Trophoblast cell (in vitro differentiated cells and primary cell): ENCODE data around the gene LRRTM3.

ENCODE experiments used
- DNase-seq, 2 donors: peaks; one replicate each; pipeline ENCODE4 v3.0.0-alpha.2; 2016
- H2AFZ ChIP-seq: 2 replicates; pipeline ENCODE4 v1.6.1; 2013; ENCODE audit warnings: low read length, moderate library complexity, mild to moderate bottlenecking; ENCODE audit not compliant: insufficient read depth, poor library complexity
- H2AK5ac ChIP-seq: 2 replicates; pipeline ENCODE4 v1.6.1; 2013; ENCODE audit warnings: mild to moderate bottlenecking, low read length
- H2BK120ac ChIP-seq: 2 replicates; pipeline ENCODE4 v1.6.1; 2013; ENCODE audit warnings: low read length, mild to moderate bottlenecking, moderate library complexity; ENCODE audit not compliant: insufficient read depth, poor library complexity
- H2BK12ac ChIP-seq: 2 replicates; pipeline ENCODE4 v1.6.1; 2013; ENCODE audit warnings: mild to moderate bottlenecking, low read length, moderate library complexity
- H2BK5ac ChIP-seq: 2 replicates; pipeline ENCODE4 v1.6.1; 2013; ENCODE audit warnings: low read length, low read depth, moderate library complexity, mild to moderate bottlenecking; ENCODE audit not compliant: poor library complexity
- H3K14ac ChIP-seq: 2 replicates; pipeline ENCODE4 v1.6.1; 2013; ENCODE audit warnings: mild to moderate bottlenecking, low read length
- H3K18ac ChIP-seq: 2 replicates; pipeline ENCODE4 v1.6.1; 2013; ENCODE audit warnings: mild to moderate bottlenecking, low read length
- H3K23ac ChIP-seq: 2 replicates; pipeline ENCODE4 v1.6.1; 2013; ENCODE audit warnings: low read length
- H3K27ac ChIP-seq: 2 replicates; pipeline ENCODE4 v1.5.1; 2013; ENCODE audit warnings: low read depth, mild to moderate bottlenecking, inconsistent platforms, low read length, moderate library complexity
- H3K27me3 ChIP-seq: 2 replicates; pipeline ENCODE4 v1.6.1; 2013; ENCODE audit warnings: inconsistent platforms, mild to moderate bottlenecking, low read length, moderate library complexity; ENCODE audit not compliant: insufficient read depth
- H3K36me3 ChIP-seq, 2 experiments: 1 replicate in 1 of 2; 2 replicates in 1 of 2; pipeline ENCODE4 v1.6.1; 2013; ENCODE audit warnings: low read length in 2 of 2, mild to moderate bottlenecking in 2 of 2, moderate library complexity in 1 of 2; ENCODE audit not compliant: insufficient read depth in 2 of 2, control insufficient read depth in 1 of 2
- H3K4ac ChIP-seq: 2 replicates; pipeline ENCODE4 v1.6.1; 2013; ENCODE audit warnings: low read depth, mild to moderate bottlenecking, low read length, moderate library complexity
- H3K4me1 ChIP-seq, 2 experiments: 1 replicate in 1 of 2; 2 replicates in 1 of 2; pipeline ENCODE4 v1.6.1; 2013; ENCODE audit warnings: low read length in 2 of 2, mild to moderate bottlenecking in 2 of 2, moderate library complexity in 1 of 2; ENCODE audit not compliant: insufficient read depth in 2 of 2, control insufficient read depth in 1 of 2
- H3K4me2 ChIP-seq: 2 replicates; pipeline ENCODE4 v1.6.1; 2013; ENCODE audit warnings: inconsistent platforms, mild to moderate bottlenecking, low read length, moderate library complexity
- H3K4me3 ChIP-seq: 2 replicates; pipeline ENCODE4 v1.5.1; 2013; ENCODE audit warnings: mild to moderate bottlenecking, low read depth, low read length, inconsistent platforms
- H3K79me1 ChIP-seq: one replicate; pipeline ENCODE4 v1.6.1; 2013; ENCODE audit warnings: low read length
- H3K79me2 ChIP-seq: 2 replicates; pipeline ENCODE4 v1.6.1; 2013; ENCODE audit warnings: low read length, mild to moderate bottlenecking; ENCODE audit not compliant: control insufficient read depth, insufficient read depth, poor library complexity
- H3K9ac ChIP-seq: 2 replicates; pipeline ENCODE4 v1.6.1; 2013; ENCODE audit warnings: mild to moderate bottlenecking, low read length
- H3K9me3 ChIP-seq: 2 replicates; pipeline ENCODE4 v1.6.1; 2013; ENCODE audit warnings: low read depth, mild to moderate bottlenecking, control low read depth, inconsistent platforms, low read length; ENCODE audit not compliant: insufficient read depth
- H4K12ac ChIP-seq: 2 replicates; pipeline ENCODE4 v1.6.1; 2013; ENCODE audit warnings: low read depth, mild to moderate bottlenecking, low read length, moderate library complexity
- H4K8ac ChIP-seq: 2 replicates; pipeline ENCODE4 v1.6.1; 2013; ENCODE audit warnings: low read depth, mild to moderate bottlenecking, low read length, moderate library complexity
- H4K91ac ChIP-seq: one replicate; pipeline ENCODE4 v1.6.1; 2013; ENCODE audit warnings: low read depth, mild to moderate bottlenecking, low read length, moderate library complexity
- WGBS: extraction: QIAGEN DNeasy Blood & Tissue Kit; methylation state at CpG from one replicate; pipeline ENCODE4 v1.1.7; 2013; ENCODE audit warnings: missing lambda C conversion rate; ENCODE audit not compliant: insufficient read length, insufficient coverage; ENCODE audit errors: extremely low coverage; 5-methylcytosine and 5-hydroxymethylcytosine counted together

Gene LRRTM3

GRCh38 chr10:66927251-66927935 is 1.6 kb downstream of the LRRTM3 start:
- no peak overlapping the region for H2BK120ac ChIP-seq
- H2BK12ac ChIP-seq, result no peak overlapping the region
- H2AFZ ChIP-seq, result no peak overlapping the region
- no peak overlapping the region for H3K27ac ChIP-seq
- H3K36me3 ChIP-seq, result no peaks in the 10 kb centered on the region
- H3K79me1 ChIP-seq, result no peaks in the 10 kb centered on the region
- no peaks in the 10 kb centered on the region for H3K4me1 ChIP-seq
- H4K8ac ChIP-seq, result no peak overlapping the region
- H3K14ac ChIP-seq, result no peak overlapping the region
- no peak overlapping the region for H4K12ac ChIP-seq
- H3K23ac ChIP-seq, result no peak overlapping the region
- no peaks in the 10 kb centered on the region for H3K27me3 ChIP-seq
- WGBS, result no CpG with 5 or more reads among the region's 11 CpGs
- no peak overlapping the region for H3K9ac ChIP-seq
- no peak overlapping the region for H3K4ac ChIP-seq
- no peak overlapping the region for H4K91ac ChIP-seq
- no peaks in the 10 kb centered on the region for H3K9me3 ChIP-seq
- H3K4me3 ChIP-seq, result no peak overlapping the region
- H2AK5ac ChIP-seq, result no peak overlapping the region
- H3K18ac ChIP-seq, result no peak overlapping the region
- H2BK5ac ChIP-seq, result no peak overlapping the region
- DNase-seq, result no peak
- no peak overlapping the region for H3K4me2 ChIP-seq
- no peaks in the 10 kb centered on the region for H3K79me2 ChIP-seq

GRCh38 chr10:66927971-66928770 is 2.3 kb downstream of the LRRTM3 start:
- H4K91ac ChIP-seq, result no peak overlapping the region
- H3K4me1 ChIP-seq, result no peaks in the 10 kb centered on the region
- H3K9ac ChIP-seq, result no peak overlapping the region
- no peak overlapping the region for H3K4me3 ChIP-seq
- no peak for DNase-seq
- no peak overlapping the region for H3K23ac ChIP-seq
- no peak overlapping the region for H2BK5ac ChIP-seq
- H2AK5ac ChIP-seq, result no peak overlapping the region
- H3K79me1 ChIP-seq, result no peaks in the 10 kb centered on the region
- H3K27ac ChIP-seq, result no peak overlapping the region
- H3K4me2 ChIP-seq, result peak overlapping the region; percentile 6
- WGBS, result no CpG with 5 or more reads among the region's 30 CpGs
- H4K12ac ChIP-seq, result no peak overlapping the region
- no peak overlapping the region for H3K14ac ChIP-seq
- no peak overlapping the region for H3K4ac ChIP-seq
- H4K8ac ChIP-seq, result no peak overlapping the region
- H3K27me3 ChIP-seq, result no peaks in the 10 kb centered on the region
- no peak overlapping the region for H2BK120ac ChIP-seq
- no peak overlapping the region for H3K18ac ChIP-seq
- H2AFZ ChIP-seq, result no peak overlapping the region
- no peaks in the 10 kb centered on the region for H3K36me3 ChIP-seq
- no peaks in the 10 kb centered on the region for H3K79me2 ChIP-seq
- H3K9me3 ChIP-seq, result no peaks in the 10 kb centered on the region
- H2BK12ac ChIP-seq, result no peak overlapping the region

- no peaks in the 10 kb centered on the region for H3K36me3 ChIP-seq
- no peak for DNase-seq
- H2AFZ ChIP-seq, result no peak overlapping the region
- no peaks in the 10 kb centered on the region for H3K4me1 ChIP-seq
- WGBS, result no CpG with 5 or more reads among the region's 3 CpGs
- no peak overlapping the region for H2BK12ac ChIP-seq
- H4K8ac ChIP-seq, result no peak overlapping the region
- no peak overlapping the region for H3K14ac ChIP-seq
- H4K91ac ChIP-seq, result no peak overlapping the region
- no peak overlapping the region for H4K12ac ChIP-seq
- no peak overlapping the region for H2BK120ac ChIP-seq
- no peaks in the 10 kb centered on the region for H3K27me3 ChIP-seq
- no peak overlapping the region for H3K4ac ChIP-seq
- H2AK5ac ChIP-seq, result no peak overlapping the region
- no peaks in the 10 kb centered on the region for H3K79me2 ChIP-seq
- H3K4me2 ChIP-seq, result no peak overlapping the region
- no peak overlapping the region for H3K27ac ChIP-seq
- no peak overlapping the region for H3K23ac ChIP-seq
- H3K9ac ChIP-seq, result no peak overlapping the region
- H3K9me3 ChIP-seq, result no peaks in the 10 kb centered on the region
- H2BK5ac ChIP-seq, result no peak overlapping the region
- no peaks in the 10 kb centered on the region for H3K79me1 ChIP-seq
- no peak overlapping the region for H3K4me3 ChIP-seq
- no peak overlapping the region for H3K18ac ChIP-seq
Measured at GRCh38 chr10:66928776-66929175, 2.9 kb downstream of the LRRTM3 start.

DNA sequence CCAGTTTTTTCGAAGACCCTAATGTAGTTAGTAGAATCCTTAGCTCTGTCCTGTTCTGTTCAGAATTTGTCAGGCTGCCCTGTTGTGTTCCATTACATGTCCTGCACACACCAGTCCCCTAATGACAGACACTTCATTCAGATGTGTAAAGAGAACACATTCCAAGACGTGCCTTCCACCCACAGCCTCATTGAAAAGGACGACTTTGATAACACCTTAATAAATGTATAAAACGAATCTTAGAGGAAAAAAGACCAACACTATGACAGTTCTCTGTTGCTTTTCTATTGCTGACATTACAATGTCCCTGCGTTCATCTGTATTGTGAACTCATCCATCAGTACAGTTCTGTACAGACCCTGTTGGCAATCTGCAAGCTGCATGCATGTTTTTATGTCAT is 3.5 kb downstream of the LRRTM3 start:
- no peaks in the 10 kb centered on the region for H3K79me2 ChIP-seq
- H3K9ac ChIP-seq, result no peak overlapping the region
- no peak for DNase-seq
- H2AFZ ChIP-seq, result no peak overlapping the region
- no peaks in the 10 kb centered on the region for H3K79me1 ChIP-seq
- H2BK5ac ChIP-seq, result no peak overlapping the region
- H3K23ac ChIP-seq, result no peak overlapping the region
- no peak overlapping the region for H4K91ac ChIP-seq
- H4K12ac ChIP-seq, result no peak overlapping the region
- no peak overlapping the region for H2AK5ac ChIP-seq
- no CpG with 5 or more reads among the region's 5 CpGs for WGBS
- no peaks in the 10 kb centered on the region for H3K36me3 ChIP-seq
- H3K4me2 ChIP-seq, result no peak overlapping the region
- no peak overlapping the region for H3K14ac ChIP-seq
- no peaks in the 10 kb centered on the region for H3K4me1 ChIP-seq
- H4K8ac ChIP-seq, result no peak overlapping the region
- H3K27ac ChIP-seq, result no peak overlapping the region
- H2BK120ac ChIP-seq, result no peak overlapping the region
- no peaks in the 10 kb centered on the region for H3K9me3 ChIP-seq
- H3K4me3 ChIP-seq, result no peak overlapping the region
- H3K18ac ChIP-seq, result no peak overlapping the region
- H3K4ac ChIP-seq, result no peak overlapping the region
- no peak overlapping the region for H2BK12ac ChIP-seq
- H3K27me3 ChIP-seq, result no peaks in the 10 kb centered on the region
